GM21381 (cell line): Measurements from ENCODE around the gene PLXNB1.
"Not testable (repeated sequence)": the region's sequence is repeated elsewhere in the genome, so short reads cannot be mapped to it uniquely, and the experiment has no call there.

Source experiments
- ATAC-seq: cut with Tn5 transposase; IDR thresholded peaks from one replicate; pipeline ENCODE4 v1.9.1; 2021; ENCODE audit warnings: mild to moderate bottlenecking, moderate library complexity; ENCODE audit not compliant: unreplicated experiment

Gene PLXNB1

GRCh38 chr3:48429960-48430707 is at the start of gene PLXNB1:
PLXNB1 (minus strand) TSS chr3:48430086; CDS start chr3:48424611, 5,475 bp downstream.
- no peak for ATAC-seq

- ATAC-seq, result no peak
These were observed 49.0 kb upstream of the PLXNB1 start for GRCh38 chr3:48478626-48479555.

- no peak for ATAC-seq
These were observed 48.2 kb upstream of the PLXNB1 start for GRCh38 chr3:48477959-48478520.

- no peak for ATAC-seq
These were observed 46.7 kb upstream of the PLXNB1 start for GRCh38 chr3:48476426-48477053.

GRCh38 chr3:48475188-48475587 is 45.3 kb upstream of the PLXNB1 start:
- no peak for ATAC-seq

GRCh38 chr3:48474619-48475018 is 44.7 kb upstream of the PLXNB1 start:
- no peak for ATAC-seq

- ATAC-seq, result not testable (repeated sequence)
These were observed 44.1 kb upstream of the PLXNB1 start for GRCh38 chr3:48474031-48474430.

- no peak for ATAC-seq
These were observed 43.7 kb upstream of the PLXNB1 start for GRCh38 chr3:48473617-48473952.

- peak; percentile 85 for ATAC-seq
These were observed 43.2 kb upstream of the PLXNB1 start for GRCh38 chr3:48472923-48473616.

- ATAC-seq, result peak; percentile 11
These were observed 42.7 kb upstream of the PLXNB1 start for GRCh38 chr3:48472673-48472922.

GRCh38 chr3:48470286-48470685 is 40.4 kb upstream of the PLXNB1 start:
- no peak for ATAC-seq

GRCh38 chr3:48469046-48469915 is 39.4 kb upstream of the PLXNB1 start:
- ATAC-seq, result no peak

GRCh38 chr3:48468329-48468731 is 38.4 kb upstream of the PLXNB1 start:
- ATAC-seq, result no peak

- ATAC-seq, result no peak
These were observed 37.8 kb upstream of the PLXNB1 start for GRCh38 chr3:48467473-48468267.

GRCh38 chr3:48467110-48467454 is 37.2 kb upstream of the PLXNB1 start:
- ATAC-seq, result no peak

GRCh38 chr3:48466386-48467109 is 36.7 kb upstream of the PLXNB1 start:
- peak; percentile 4 for ATAC-seq

- peak; percentile 81 for ATAC-seq
These were observed 35.9 kb upstream of the PLXNB1 start for GRCh38 chr3:48465531-48466378.

- ATAC-seq, result no peak
These were observed 35.3 kb upstream of the PLXNB1 start for GRCh38 chr3:48465237-48465530.
